GM19099 (cell line): ENCODE results near the gene PRDM1.

Experiments used
- POLR2A ChIP-seq: IDR thresholded peaks from 3 replicates; pipeline ENCODE4 v1.6.1; 2011; ENCODE audit warnings: low read depth; ENCODE audit not compliant: insufficient read length; ENCODE audit errors: extremely low read depth

The PRDM1 gene

DNA sequence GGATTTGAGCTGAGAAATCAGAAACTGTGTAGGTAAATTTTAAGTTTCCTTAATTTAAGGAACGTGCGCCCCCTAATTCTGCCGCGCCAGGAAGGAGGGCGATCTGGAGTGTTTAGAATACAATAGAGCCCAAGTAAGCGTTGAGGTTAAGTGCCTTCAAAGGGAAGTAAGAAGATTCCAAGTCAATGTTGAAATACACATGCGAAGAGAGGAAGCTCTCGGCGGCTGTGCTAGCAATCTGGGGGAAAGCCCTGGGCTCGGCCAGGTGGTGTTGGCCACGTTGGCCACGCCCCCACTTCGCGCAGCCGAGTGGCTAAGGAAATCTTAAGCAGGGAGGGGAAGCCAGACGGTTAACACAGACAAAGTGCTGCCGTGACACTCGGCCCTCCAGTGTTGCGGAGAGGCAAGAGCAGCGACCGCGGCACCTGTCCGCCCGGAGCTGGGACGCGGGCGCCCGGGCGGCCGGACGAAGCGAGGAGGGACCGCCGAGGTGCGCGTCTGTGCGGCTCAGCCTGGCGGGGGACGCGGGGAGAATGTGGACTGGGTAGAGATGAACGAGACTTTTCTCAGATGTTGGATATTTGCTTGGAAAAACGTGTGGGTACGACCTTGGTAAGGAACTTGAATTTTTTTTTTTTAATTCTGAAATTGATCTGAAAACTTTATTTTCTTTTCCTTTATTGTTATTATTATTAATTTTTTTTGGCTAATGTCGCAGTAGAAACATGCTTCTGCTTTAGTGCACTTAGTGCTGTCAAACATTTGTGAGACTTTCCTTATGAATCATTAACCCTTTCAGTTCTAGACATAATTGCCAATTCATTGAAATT lies at the start of gene PRDM1:
TSS of gene PRDM1 (plus strand) at position 353 of the 830 bp plus-strand sequence. CDS start at position 571, 218 bp downstream.
- peak; percentile 92 for TF ChIP-seq POLR2A

DNA sequence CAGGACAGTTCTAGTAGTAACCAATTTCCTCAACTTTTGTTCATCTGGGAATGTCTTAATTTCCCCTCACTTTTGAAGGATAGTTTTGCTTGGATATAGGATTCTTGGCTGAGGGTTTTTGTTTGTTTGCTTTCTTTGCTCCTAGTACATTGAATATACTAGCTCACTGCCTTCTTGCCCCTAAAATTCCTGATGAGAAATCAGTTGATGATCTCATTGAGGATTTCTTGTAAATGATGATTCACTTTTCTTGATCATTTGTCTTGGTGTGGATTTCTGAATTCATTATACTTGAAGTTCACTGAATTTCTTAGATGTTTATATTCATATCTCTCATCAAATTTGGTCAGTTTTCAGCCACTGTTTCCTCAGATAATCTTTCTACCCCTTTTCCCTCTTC lies 49.1 kb upstream of the PRDM1 start:
- TF ChIP-seq POLR2A = no peak

DNA sequence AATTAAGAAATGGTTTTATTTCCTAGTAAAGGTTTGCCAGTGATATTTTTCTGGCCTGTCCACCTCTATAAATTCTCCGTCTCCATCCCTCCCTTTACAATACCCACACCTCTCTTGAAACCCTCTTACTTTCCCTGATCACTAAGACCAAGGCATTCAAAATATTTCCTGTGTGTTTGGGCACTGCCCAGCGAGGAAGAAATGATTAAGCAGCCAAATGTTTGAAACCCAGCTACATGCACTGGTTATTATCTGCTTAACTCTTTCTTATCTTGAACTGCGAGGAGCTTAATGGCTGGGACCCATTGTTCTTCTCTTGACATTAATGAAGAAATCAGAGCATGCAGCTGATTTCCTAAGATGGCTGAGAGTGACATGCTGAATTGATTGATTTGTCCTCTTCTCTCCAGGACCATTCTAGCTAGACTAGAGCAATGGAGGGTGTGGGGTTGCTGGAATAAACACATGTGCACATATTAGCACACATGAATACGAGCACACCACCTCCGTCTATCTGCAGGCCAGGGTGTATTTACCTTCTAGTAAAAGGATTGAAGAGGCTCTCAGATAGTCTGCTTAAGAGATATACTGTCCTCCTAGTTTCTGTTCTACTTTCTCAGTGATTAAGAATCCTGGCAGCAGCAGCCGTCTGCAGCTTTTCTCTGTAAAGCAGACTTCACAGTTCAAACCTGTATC lies 46.1 kb upstream of the PRDM1 start:
- no peak for TF ChIP-seq POLR2A

DNA sequence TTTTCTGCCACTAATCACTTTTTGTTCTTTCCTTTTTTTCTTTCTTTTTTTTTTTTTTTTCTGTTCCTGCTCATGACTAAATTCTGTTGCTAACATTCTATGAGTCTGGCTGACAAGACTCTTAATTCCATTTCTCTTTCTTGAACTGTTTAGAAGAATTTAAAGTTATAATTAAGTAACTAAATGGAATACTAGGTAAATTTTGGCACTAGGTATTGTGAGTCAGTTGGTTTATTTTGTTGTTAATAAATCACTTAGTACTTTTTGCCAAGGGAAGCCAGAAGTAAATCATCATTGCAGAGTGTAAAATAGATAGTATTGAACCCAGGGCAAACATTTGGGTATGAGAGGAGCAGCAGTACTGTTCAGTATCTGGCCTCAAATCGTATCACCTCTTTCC lies 42.0 kb upstream of the PRDM1 start:
- no peak for TF ChIP-seq POLR2A

DNA sequence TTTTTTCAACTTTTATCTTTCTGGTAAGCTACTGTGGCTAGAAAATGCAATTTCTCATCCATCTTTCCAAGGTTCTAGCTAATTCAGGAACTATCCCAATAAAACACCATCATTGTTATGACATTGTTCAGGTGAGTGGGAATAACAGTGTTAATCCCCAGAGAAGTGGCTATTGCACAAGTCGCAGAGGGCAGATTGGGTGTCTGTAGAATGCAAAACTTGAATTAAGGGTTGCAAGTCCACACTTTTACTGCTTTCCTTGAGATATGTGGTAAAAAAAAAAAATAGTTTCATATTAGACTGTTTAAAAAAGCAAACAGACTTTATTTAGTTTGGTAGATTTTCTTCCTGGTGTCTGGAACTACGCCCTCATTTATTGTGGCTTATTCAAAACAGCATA lies 41.1 kb upstream of the PRDM1 start:
- TF ChIP-seq POLR2A = no peak

DNA sequence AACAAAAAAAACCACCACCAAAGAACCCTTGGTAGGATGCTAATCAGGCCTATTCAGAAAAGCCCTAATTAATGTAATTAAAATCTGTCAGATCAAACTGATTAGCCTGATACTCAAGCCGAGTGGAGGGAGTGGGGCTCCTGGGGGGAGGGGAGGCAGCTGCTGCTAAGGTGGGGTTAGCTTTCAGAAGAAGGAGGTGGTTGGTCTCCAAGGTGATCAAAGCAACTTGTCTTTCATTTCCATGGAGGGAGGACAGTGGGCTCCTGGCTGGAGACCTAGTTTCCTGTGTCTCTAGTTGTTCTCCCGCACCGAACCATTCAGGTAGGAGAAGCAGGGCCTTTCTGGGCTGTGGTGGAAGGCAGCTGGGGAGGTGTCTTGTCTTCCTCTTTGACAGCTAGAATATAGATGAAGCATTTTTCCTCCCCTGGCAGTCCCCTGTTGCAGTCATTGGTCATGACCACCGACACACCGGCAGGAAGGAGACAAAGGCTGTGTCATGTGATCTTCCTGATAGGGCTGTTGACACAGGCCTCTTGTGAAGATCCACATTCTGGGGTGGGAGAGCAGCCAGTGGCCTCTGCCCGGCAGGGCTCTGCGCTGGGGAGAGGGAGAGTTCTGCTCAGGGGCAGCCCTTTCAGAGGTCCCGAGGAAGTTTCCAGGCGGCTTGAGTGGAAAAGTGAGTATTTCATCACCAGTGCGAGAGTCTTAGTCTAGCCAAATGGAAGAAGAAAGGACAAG lies 39.9 kb upstream of the PRDM1 start:
- TF ChIP-seq POLR2A = no peak

DNA sequence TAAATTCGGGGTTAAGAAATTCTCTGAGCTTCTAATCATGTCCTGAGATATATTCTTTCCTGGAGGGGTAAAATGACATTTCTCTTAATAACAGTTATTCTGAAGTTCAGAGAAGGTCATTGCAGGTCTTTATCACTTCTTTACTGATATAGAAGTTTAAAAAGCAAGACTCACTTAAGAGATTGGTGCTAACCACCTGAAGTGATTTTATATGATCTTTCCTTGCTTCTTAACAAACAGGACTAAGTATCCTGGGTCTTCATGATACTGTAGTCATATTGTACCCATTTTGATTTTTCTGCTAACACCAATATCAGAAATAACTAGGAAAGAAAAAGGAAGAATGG lies 39.3 kb upstream of the PRDM1 start:
- TF ChIP-seq POLR2A = no peak

DNA sequence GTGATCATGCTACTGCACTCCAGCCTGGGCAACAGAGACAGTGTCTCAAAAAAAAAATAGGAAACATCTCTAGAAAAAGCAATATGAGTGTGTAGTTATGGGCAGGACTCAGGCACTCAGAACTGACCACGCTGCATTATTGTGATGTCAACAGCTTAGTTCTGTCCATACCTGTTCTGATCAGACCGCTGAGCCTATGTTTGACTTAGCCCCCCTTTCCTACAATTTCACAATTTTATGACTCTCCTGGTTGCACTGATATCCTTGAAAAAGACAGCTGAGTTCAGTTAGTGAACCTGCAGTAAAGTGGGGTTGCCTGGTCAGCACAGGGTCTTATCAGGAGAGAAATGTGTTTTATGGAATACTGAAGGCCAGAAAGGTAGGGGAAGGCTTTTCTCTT lies 37.8 kb upstream of the PRDM1 start:
- no peak for TF ChIP-seq POLR2A

DNA sequence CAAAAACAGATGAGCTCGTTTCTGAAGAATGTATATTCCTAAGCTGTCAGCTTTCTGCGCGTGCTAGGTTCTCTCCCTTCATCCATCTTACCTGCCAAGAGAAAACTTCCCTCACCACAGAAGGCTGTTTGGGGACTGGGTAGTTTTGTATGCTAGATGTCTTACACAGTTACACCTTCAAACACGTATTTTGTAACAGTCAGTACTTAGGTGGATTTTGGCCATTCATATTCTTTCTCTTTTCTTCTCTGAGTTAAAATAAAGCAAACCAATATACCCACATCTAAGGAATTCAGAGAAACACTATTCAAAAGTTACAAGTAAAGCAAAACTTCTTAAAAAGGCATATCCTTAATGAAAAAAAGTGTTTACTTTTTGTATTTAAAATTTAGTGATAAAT lies 35.6 kb upstream of the PRDM1 start:
- no peak for TF ChIP-seq POLR2A

DNA sequence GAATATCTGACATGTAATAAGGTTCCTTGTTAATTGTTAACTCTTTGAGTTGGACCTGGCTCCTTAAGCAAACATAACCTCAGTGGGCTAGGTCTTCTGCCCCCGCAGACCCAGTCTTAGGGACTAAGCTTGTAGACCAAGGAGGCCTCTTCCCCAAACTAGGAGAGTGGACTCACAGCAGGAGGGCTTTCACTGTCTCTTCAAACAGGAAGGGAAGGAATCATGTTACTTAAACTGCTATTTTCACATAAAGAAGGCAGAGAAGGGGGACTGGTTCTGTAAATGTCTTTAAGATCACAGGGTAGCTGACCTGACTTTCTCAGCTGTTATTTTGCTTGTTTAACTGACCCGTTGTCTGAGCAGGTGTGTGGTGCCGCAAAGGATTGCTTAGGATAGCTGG lies 34.9 kb upstream of the PRDM1 start:
- TF ChIP-seq POLR2A = no peak

DNA sequence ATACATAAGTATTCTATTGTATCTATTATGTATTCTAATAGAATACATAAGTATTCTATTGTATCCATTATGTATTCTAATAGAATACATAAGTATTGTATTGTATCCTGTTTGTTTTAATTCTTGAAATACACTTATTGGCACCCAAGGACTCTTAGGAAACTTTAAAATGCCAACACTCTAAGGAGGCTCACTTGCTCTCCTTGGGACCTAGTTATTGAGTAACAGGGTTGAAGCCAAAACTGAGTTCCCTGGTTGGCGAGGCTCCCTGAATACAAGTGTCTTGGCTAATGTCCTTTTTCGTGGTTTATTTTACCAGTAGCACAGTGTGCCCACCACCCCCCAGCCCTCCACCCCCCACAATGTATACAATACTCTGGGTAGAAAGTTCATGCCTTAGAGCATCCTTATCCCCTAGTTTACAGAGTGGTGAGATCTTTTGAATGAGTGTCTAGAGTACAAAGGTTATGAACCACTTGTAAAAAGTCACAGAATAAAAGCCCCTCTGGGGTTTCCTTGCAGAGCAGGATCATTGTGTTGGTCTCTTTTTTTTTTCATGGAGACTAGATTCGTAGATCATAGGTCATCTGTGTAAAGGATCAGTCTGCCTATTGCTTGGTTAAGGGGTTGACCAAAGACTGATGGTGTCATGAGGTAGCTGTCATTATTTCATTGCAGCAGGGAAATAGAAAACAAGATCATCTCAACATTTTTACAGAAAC lies 32.5 kb upstream of the PRDM1 start:
- no peak for TF ChIP-seq POLR2A

DNA sequence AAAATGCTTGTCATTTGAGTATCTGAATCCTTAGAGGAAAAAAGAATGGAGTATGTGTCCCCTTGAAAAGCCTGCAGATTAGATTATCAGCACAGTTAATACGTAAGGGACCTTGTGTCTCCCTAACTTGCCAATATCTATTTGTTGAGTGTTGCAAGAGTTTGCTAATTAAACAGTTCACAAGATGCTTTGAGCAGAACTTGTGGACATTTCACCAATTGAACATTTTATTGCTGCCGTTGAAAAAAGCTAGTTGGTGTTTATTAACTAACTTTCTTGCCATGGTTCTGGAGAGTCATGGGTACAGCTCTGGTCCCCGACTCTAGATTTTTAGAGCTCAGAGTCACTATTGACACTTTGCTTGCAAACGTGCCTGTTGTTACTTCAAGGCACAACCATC lies 30.6 kb upstream of the PRDM1 start:
- no peak for TF ChIP-seq POLR2A

DNA sequence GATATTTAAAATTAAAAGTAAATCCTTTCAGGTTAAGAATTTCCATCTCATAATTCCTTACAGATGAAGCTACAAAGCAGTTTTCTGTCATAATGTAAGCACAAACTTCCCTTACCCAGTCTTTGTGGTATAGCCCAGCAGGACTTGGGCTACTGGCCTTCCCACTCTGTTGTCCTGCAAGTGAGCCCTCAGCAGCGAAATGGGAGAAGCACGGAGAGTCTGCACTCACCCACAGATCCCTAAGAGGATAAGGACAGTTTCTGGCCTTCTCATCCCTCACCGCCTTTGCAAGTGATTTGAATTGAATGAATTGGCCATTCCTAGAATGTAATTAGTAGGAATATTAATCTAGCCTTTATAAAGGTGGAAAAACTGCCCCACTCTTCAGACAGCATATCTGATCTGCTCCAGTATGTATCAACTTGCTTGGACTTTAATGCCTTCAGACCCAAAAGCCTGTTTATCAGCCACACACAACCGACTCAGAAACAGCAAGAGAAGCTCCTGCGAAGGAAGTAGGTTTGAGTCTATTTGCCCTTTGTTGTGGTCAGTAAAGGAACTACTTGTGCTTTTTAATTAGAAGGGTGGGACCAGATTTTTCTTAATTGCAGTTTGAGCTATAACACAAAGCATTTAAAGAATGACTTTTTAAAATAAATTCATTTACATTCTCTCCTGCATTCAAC lies 29.9 kb upstream of the PRDM1 start:
- TF ChIP-seq POLR2A = no peak

DNA sequence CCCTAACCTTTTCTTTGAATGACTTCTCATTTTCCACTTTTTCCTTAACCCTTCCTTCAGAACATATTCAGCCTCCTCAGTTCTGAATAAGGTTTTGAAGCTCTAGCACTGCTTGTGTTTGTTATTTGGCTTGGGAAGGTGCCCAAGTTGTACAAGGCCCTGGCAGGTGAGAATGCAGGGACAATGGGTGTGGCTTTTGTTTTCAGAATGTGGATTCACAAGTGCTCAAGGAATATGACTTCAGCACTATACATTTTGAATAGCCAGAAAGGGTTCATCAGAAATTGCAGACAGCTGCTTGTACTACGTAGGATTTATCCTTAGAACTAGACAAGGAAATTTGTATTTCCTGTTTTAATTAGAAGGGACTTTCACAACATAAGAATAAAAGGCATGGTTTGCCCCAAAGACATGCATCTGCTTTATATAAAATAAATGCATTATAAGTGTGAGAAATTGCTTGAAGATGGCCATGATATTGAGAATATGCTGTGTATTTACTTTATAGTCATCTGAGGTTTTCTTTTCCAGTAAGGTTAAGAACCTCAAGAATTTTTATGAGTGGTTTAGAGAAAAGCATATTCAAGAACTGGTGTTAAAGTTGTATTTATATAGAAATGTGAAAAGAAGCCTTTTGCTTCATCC lies 29.3 kb upstream of the PRDM1 start:
- no peak for TF ChIP-seq POLR2A

DNA sequence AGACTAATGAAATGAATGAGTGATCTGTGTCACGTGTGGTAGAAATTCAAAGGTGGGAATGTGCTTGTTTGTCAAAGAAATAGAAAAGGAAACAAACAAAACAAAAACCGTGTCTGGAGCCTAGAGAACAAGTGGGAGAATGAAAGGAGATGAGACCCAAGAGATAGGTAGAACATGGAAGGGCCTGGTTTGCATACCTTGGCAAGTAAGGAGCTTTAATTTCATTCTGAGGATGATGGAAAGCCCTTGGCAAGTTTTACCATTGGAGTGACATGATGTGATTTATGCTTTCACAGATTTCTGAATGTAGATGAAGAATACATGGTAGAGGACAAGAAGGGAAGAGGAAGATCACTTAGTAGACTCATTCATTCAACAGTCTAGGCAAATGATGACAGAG lies 26.8 kb upstream of the PRDM1 start:
- no peak for TF ChIP-seq POLR2A

DNA sequence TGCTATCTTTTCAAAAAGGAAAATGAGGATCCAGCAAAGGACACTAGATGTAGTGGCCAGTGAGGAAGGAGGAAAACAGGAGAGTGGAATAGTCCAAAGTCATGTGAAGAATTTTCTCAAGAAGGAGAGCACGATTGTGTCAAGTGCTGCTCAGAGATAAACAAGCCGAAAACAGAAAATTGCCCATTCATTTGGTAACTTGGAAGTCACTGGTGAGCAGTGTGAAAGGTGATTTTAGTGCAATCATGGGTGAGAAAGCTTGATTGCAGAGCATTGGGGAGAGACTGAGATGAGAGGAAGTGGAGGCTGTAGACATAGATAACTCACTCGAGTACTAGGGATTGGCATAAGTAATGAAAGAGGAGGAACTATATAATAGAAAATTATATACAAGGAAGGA lies 26.0 kb upstream of the PRDM1 start:
- TF ChIP-seq POLR2A = no peak
